GM23248 (cell line): ENCODE measurements around the gene RAB9B. TPM values are rescaled to one million over a fixed set of nuclear protein-coding genes. Genes with fewer than 3 reads are reported as not detected.

Source experiments
- DNase-seq: peaks from one replicate; pipeline ENCODE4 v3.0.0-alpha.2; 2015
- H2AFZ ChIP-seq: fragments of 200-600 bp; sonication (generic); 2 replicates; pipeline ENCODE4 v1.6.1; 2016; ENCODE audit warnings: antibody characterized with exemption
- H3F3A ChIP-seq: fragments of 200-600 bp; sonication (generic); 2 replicates; pipeline ENCODE4 v1.6.1; 2016; ENCODE audit warnings: mild to moderate bottlenecking, antibody characterized with exemption, mixed run types; ENCODE audit not compliant: insufficient read depth
- H3K27ac ChIP-seq: fragments of 200-600 bp; sonication (generic); 2 replicates; pipeline ENCODE4 v1.5.1; 2016; ENCODE audit warnings: mild to moderate bottlenecking
- H3K27me3 ChIP-seq: fragments of 200-600 bp; sonication (generic); replicated peaks from 2 replicates; pipeline ENCODE4 v1.6.1; 2016; ENCODE audit warnings: mild to moderate bottlenecking; ENCODE audit not compliant: insufficient read depth
- H3K36me3 ChIP-seq: fragments of 200-600 bp; sonication (generic); 2 replicates; pipeline ENCODE4 v1.6.1; 2016; ENCODE audit warnings: low read depth, mild to moderate bottlenecking
- H3K4me1 ChIP-seq: fragments of 200-600 bp; sonication (generic); 2 replicates; pipeline ENCODE4 v1.6.1; 2016; ENCODE audit warnings: mild to moderate bottlenecking; ENCODE audit not compliant: insufficient read depth
- H3K4me2 ChIP-seq: fragments of 200-600 bp; sonication (generic); one replicate; pipeline ENCODE4 v1.6.1; 2016; ENCODE audit warnings: mild to moderate bottlenecking; ENCODE audit not compliant: unreplicated experiment
- H3K4me3 ChIP-seq: fragments of 200-600 bp; sonication (generic); 2 replicates; pipeline ENCODE4 v1.5.1; 2016; ENCODE audit warnings: mild to moderate bottlenecking
- H3K79me2 ChIP-seq: fragments of 200-600 bp; sonication (generic); 2 replicates; pipeline ENCODE4 v1.6.1; 2016; ENCODE audit warnings: mild to moderate bottlenecking; ENCODE audit not compliant: insufficient read depth
- H3K9ac ChIP-seq: fragments of 200-600 bp; sonication (generic); 2 replicates; pipeline ENCODE4 v1.6.1; 2016; ENCODE audit warnings: mild to moderate bottlenecking
- H3K9me2 ChIP-seq: fragments of 200-600 bp; sonication (generic); 2 replicates; pipeline ENCODE4 v1.6.1; 2016; ENCODE audit warnings: mixed run types, mild to moderate bottlenecking, moderate library complexity; ENCODE audit not compliant: insufficient read depth
- H3K9me3 ChIP-seq: fragments of 200-600 bp; sonication (generic); one replicate; pipeline ENCODE4 v1.6.1; 2017; ENCODE audit warnings: low read depth
- H4K20me1 ChIP-seq: fragments of 200-600 bp; sonication (generic); 2 replicates; pipeline ENCODE4 v1.6.0; 2016; ENCODE audit not compliant: insufficient read depth
- EZH2 ChIP-seq: fragments of 200-600 bp; sonication (generic); IDR thresholded peaks from 2 replicates; pipeline ENCODE4 v1.6.1; 2018; ENCODE audit warnings: antibody characterized with exemption, mild to moderate bottlenecking; ENCODE audit not compliant: insufficient read depth, poor library complexity, severe bottlenecking
- EZH2phosphoT487 ChIP-seq: fragments of 200-600 bp; sonication (generic); IDR thresholded peaks from 2 replicates; pipeline ENCODE4 v1.6.1; 2018; ENCODE audit warnings: antibody characterized with exemption, moderate library complexity, mild to moderate bottlenecking, low read depth; ENCODE audit not compliant: insufficient read depth
- WGBS, 2 experiments: methylation state at CpG; one replicate each; pipeline ENCODE4 v1.1.6; 2015 to 2017; ENCODE audit warnings: low lambda C conversion rate in 2 of 2, low coverage in 1 of 2; ENCODE audit errors: missing lambda C conversion rate in 2 of 2; 5-methylcytosine and 5-hydroxymethylcytosine counted together
- in situ Hi-C: fragments of 300-500 bp; cut with MboI; formaldehyde crosslinking; loops from 2 replicates; pipeline ENCODE4 v1.15.0; 2020
- polyA plus RNA-seq: library from polyadenylated mRNA; unstranded; fragments of >200 nt; fragmentation: Nextera tagmentation; extraction: Ambion mirVana; gene quantifications from 2 replicates; pipeline ENCODE4 v1.2.1, GENCODE V29; 2016
- total RNA-seq: library from RNA; depleted of rRNA; stranded (reverse); fragments of >200 nt; shearing (Covaris generic); gene quantifications from 2 replicates; pipeline ENCODE4 v1.2.3, GENCODE V29; 2014

The RAB9B gene
- total and polyA plus RNA-seq, 2 experiments from 2014 or later = 0.80 to 1.5 TPM

DNA sequence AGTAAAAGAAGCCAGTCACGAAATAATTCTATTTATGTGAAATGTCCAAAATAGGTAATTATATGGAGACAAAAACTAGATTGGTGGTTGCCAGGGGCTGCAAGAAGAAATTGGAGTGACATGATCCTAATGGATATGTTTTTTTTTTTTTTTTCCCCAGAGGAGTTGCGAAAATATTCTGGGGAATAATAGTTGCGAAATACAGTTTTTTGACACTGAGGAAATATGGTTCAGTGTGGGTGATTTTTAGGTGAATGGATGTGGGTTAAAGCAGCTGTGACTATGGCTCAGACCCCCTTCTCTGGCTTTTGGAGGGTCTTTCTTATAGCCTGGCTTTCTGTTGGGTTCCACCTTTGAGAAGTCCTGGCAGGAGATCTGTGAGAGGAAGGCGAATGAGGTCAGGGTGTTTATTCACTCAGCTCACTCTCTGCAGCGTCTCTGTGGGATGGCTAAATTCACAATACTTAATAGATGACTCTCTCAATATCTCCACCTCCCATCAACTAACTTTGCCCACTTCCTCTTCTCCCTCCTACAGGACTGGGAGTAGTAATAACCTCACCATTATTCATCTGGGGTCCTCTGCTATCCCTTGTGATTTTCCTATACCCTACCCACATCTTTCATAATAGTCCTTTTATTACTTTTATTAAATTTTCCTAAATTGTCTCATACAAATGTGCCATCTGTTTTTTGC, 15.3 kb upstream of the RAB9B start:
- H3F3A ChIP-seq = peaks cover 22% of the 10 kb centered on the region
- no peaks in the 10 kb centered on the region for H4K20me1 ChIP-seq
- H3K4me1 ChIP-seq = peaks cover 26% of the 10 kb centered on the region
- H3K79me2 ChIP-seq = no peaks in the 10 kb centered on the region
- no peaks in the 10 kb centered on the region for H3K36me3 ChIP-seq
- H3K9me2 ChIP-seq = no peaks in the 10 kb centered on the region
- 48 to 61% methylated on average over 5 of the region's 5 CpGs for WGBS, 2 experiments
- H2AFZ ChIP-seq = no peak overlapping the region
- DNase-seq = peak; percentile 72
- in situ Hi-C loops = loop anchor here (25.0 kb wide), 1 partner anchor 265 kb away; the partner anchor contains the start of gene ZCCHC18
- H3K27me3 ChIP-seq = no peaks in the 10 kb centered on the region
- H3K27ac ChIP-seq = peak overlapping the region; percentile 42
- TF ChIP-seq EZH2 (no peak), EZH2phosphoT487 (no peak)
- peak overlapping the region; percentile 26; the same call in 1 of the 2 replicates for H3K4me3 ChIP-seq
- peak overlapping the region; percentile 26 for H3K4me2 ChIP-seq
- H3K9me3 ChIP-seq = no peaks in the 10 kb centered on the region
- H3K9ac ChIP-seq = no peak overlapping the region

DNA sequence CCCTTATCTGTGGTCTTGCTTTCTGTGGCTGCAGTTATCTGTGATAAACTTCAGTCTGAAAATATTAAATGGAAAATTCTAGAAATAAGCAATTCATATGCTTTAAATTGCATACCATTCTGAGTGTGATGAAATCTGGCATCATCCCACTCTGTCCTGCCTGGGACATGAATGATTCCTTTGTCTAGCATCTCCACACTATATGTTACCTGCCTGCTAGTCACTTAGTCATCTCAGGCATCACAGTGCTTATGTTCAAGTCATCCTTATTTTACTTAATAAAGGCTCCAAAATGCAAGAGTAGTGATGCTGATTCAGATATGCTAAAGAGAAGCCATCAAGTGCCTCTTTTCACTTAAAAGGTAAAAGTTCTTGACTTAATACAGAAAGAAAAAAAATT, 14.3 kb upstream of the RAB9B start:
- peak overlapping the region; percentile 42 for H3K27ac ChIP-seq
- no peaks in the 10 kb centered on the region for H3K36me3 ChIP-seq
- H3K9me3 ChIP-seq = no peaks in the 10 kb centered on the region
- DNase-seq = peak; percentile 26
- TF ChIP-seq EZH2phosphoT487 (no peak), EZH2 (no peak)
- H3K27me3 ChIP-seq = no peaks in the 10 kb centered on the region
- H3K9ac ChIP-seq = no peak overlapping the region
- H3K4me2 ChIP-seq = no peak overlapping the region
- H3K4me1 ChIP-seq = peaks cover 26% of the 10 kb centered on the region
- no peaks in the 10 kb centered on the region for H3K9me2 ChIP-seq
- in situ Hi-C loops = loop anchor here (25.0 kb wide), 1 partner anchor 266 kb away; the partner anchor contains the start of gene ZCCHC18
- peaks cover 22% of the 10 kb centered on the region for H3F3A ChIP-seq
- H3K79me2 ChIP-seq = no peaks in the 10 kb centered on the region
- H2AFZ ChIP-seq = no peak overlapping the region
- no peaks in the 10 kb centered on the region for H4K20me1 ChIP-seq
- no peak overlapping the region for H3K4me3 ChIP-seq

- Histone ChIP-seq H3K4me1 (peaks cover 26% of the 10 kb centered on the region), H3K27me3 (no peaks in the 10 kb centered on the region), H3K4me2 (peak overlapping the region; percentile 58), H3K9ac (no peak overlapping the region), H3K9me3 (no peaks in the 10 kb centered on the region), H3K9me2 (no peaks in the 10 kb centered on the region), H3K36me3 (no peaks in the 10 kb centered on the region), H3F3A (peaks cover 22% of the 10 kb centered on the region), H3K27ac (peak overlapping the region; percentile 28; the same call in 1 of the 2 replicates), H2AFZ (no peak overlapping the region), H4K20me1 (no peaks in the 10 kb centered on the region), H3K79me2 (no peaks in the 10 kb centered on the region), H3K4me3 (peak overlapping the region; percentile 25; the same call in 1 of the 2 replicates)
- in situ Hi-C loops = loop anchor here (25.0 kb wide), 1 partner anchor 267 kb away; the partner anchor contains the start of gene ZCCHC18
- 0 to 1% methylated on average over 4 of the region's 4 CpGs for WGBS, 2 experiments
- TF ChIP-seq EZH2phosphoT487 (no peak), EZH2 (no peak)
- DNase-seq = peak; percentile 80
Measured at GRCh38 chrX:103845165-103845653, 13.2 kb upstream of the RAB9B start.

- TF ChIP-seq EZH2 (no peak), EZH2phosphoT487 (no peak)
- Histone ChIP-seq H4K20me1 (no peaks in the 10 kb centered on the region), H3K4me3 (no peak overlapping the region), H3K27ac (no peak overlapping the region), H3K4me1 (no peaks in the 10 kb centered on the region; the same call in 1 of the 2 replicates), H3K9me2 (no peaks in the 10 kb centered on the region), H3F3A (no peaks in the 10 kb centered on the region), H3K79me2 (no peaks in the 10 kb centered on the region), H2AFZ (no peak overlapping the region), H3K9me3 (no peaks in the 10 kb centered on the region), H3K36me3 (no peaks in the 10 kb centered on the region), H3K9ac (no peak overlapping the region), H3K27me3 (no peaks in the 10 kb centered on the region), H3K4me2 (no peak overlapping the region)
- WGBS, 2 experiments = 17 to 45% methylated on average over 1 of the region's 1 CpG
- in situ Hi-C loops = loop anchor here (25.0 kb wide), 1 partner anchor 273 kb away; the partner anchor contains the start of gene ZCCHC18
- peak; percentile 10 for DNase-seq
Measured at GRCh38 chrX:103839404-103839803, 7.3 kb upstream of the RAB9B start.
